Prostate gland (tissue), 2 donors: Measurements from ENCODE around the gene EPS8. TPM values are rescaled to one million over a fixed set of nuclear protein-coding genes. Genes with fewer than 3 reads are reported as not detected.

ENCODE experiments used
- DNase-seq: peaks from one replicate; pipeline ENCODE4 v3.0.0-alpha.2; 2019; ENCODE audit warnings: low spot score
- H3K27ac ChIP-seq, 2 donors: fragments of 200-600 bp; sonication (generic); 2 replicates each; pipeline ENCODE4 v1.5.1; 2017 to 2019
- H3K27me3 ChIP-seq: fragments of 200-600 bp; sonication (generic); replicated peaks from 2 replicates; pipeline ENCODE4 v1.5.1; 2019; ENCODE audit not compliant: insufficient read depth
- H3K36me3 ChIP-seq, 2 donors: fragments of 200-600 bp; sonication (generic); 1 replicate in 1 of 2; 2 replicates in 1 of 2; pipeline versions ENCODE4 v1.5.1 to v1.8.1; 2017 to 2019
- H3K4me1 ChIP-seq: fragments of 200-600 bp; sonication (generic); replicated peaks from 2 replicates; pipeline ENCODE4 v1.5.1; 2019
- H3K4me3 ChIP-seq, 2 donors: fragments of 200-600 bp; sonication (generic); 2 replicates each; pipeline ENCODE4 v1.5.1; 2017 to 2019
- H3K9me3 ChIP-seq: fragments of 200-600 bp; sonication (generic); 2 replicates; pipeline ENCODE4 v1.5.1; 2017
- POLR2A ChIP-seq: fragments of 450-650 bp; IDR thresholded peaks from one replicate; pipeline ENCODE4 v1.6.1; 2016; ENCODE audit warnings: antibody characterized with exemption, mild to moderate bottlenecking
- POLR2AphosphoS5 ChIP-seq: sonication (generic); formaldehyde crosslinking; IDR thresholded peaks from one replicate; pipeline ENCODE4 v1.6.1; 2017; ENCODE audit warnings: antibody characterized with exemption
- WGBS: methylation state at CpG from one replicate; pipeline ENCODE4 v1.1.5; 2018; 5-methylcytosine and 5-hydroxymethylcytosine counted together
- intact Hi-C: fragments of 100-400 bp; cut with DNase I; formaldehyde crosslinking; loops from one replicate; pipeline ENCODE4 v1.14.2; 2022
- total RNA-seq, 2 donors: library from RNA; depleted of rRNA; stranded (reverse); fragments of >200 nt; gene quantifications; one replicate each; pipeline ENCODE4 v1.1.0, GENCODE V29; 2016
- TF ChIP-seq, protein P1 (sequence below), 4 experiments: fragments of 200-600 bp in 2 of 4; fragments of 450-650 bp in 2 of 4; sonication (generic) in 2 of 4; IDR thresholded peaks; 1 replicate in 3 of 4; 2 replicates in 1 of 4; pipeline ENCODE4 v1.5.1; 2016 to 2019; ENCODE audit warnings: antibody characterized with exemption in 4 of 4, mild to moderate bottlenecking in 2 of 4, moderate library complexity in 2 of 4

The EPS8 gene
- total RNA-seq, 2 donors from 2014 or later = 47.5 to 67.4 TPM

DNA sequence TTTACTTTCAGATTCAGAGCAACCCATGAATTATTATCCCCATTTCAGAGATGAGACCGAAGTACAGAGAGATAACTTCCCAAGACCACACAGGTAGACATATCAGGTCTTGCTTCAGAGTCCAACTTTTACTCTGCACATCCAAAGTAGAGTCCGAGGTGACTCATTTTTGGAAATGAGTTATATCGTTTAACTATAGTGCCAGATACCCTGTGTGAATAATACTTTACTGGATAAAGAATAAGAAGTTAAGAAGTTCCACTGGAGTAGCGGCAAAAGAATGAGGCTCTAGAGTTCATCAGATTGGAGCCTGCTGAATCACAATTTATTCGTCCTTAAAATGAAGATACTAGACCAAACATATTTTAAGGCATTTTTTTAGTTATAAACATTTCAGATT lies 124.7 kb downstream of the EPS8 start:
- Histone ChIP-seq H3K27me3 (no peaks in the 10 kb centered on the region), H3K4me3 (no peak overlapping the region), H3K9me3 (no peaks in the 10 kb centered on the region), H3K27ac (no peak overlapping the region), H3K36me3 (no peaks in the 10 kb centered on the region), H3K4me1 (no peaks in the 10 kb centered on the region)
- TF ChIP-seq, protein P1, sequence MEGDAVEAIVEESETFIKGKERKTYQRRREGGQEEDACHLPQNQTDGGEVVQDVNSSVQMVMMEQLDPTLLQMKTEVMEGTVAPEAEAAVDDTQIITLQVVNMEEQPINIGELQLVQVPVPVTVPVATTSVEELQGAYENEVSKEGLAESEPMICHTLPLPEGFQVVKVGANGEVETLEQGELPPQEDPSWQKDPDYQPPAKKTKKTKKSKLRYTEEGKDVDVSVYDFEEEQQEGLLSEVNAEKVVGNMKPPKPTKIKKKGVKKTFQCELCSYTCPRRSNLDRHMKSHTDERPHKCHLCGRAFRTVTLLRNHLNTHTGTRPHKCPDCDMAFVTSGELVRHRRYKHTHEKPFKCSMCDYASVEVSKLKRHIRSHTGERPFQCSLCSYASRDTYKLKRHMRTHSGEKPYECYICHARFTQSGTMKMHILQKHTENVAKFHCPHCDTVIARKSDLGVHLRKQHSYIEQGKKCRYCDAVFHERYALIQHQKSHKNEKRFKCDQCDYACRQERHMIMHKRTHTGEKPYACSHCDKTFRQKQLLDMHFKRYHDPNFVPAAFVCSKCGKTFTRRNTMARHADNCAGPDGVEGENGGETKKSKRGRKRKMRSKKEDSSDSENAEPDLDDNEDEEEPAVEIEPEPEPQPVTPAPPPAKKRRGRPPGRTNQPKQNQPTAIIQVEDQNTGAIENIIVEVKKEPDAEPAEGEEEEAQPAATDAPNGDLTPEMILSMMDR (IDR thresholded peaks at IDR 0.05) = no peak
- TF ChIP-seq POLR2AphosphoS5 (no peak), POLR2A (no peak)
- intact Hi-C loops = no loop called here
- DNase-seq = no peak
- 92% methylated on average over 5 of the region's 5 CpGs for WGBS

DNA sequence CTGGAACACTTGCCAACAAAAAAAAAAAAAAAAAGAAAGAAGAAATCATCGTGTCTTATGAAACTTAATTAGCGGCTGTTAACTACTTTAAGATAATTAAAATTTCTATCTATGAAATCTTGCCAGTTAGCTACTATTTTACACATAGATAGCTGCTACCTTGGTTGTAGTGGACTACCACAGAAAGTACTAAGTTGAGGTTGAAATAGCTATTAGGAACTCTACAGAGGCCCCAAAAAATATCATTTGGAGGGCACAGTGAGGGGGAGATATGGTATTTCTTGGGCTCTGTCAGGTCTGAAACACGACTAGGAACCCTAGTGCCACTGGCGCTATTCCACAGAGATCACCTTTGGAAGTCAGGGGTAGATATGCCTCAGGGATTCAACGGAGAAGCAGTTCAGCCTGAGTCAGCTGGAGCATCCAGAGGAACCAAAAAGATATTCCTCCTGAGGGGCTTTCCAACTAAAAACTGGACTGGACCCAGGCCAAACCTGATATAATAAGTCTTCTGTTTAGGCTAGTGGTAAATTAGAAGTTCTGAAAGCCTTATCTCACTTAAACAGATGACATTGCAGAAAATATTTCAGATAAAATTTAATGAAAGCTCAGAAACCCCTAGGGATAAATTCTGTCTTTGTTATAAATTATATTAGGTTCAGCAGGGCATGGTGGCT lies 126.1 kb downstream of the EPS8 start:
- DNase-seq = no peak
- Histone ChIP-seq H3K9me3 (no peaks in the 10 kb centered on the region), H3K27ac (no peak overlapping the region), H3K36me3 (no peaks in the 10 kb centered on the region), H3K4me3 (no peak overlapping the region), H3K4me1 (no peaks in the 10 kb centered on the region), H3K27me3 (no peaks in the 10 kb centered on the region)
- intact Hi-C loops = no loop called here
- TF ChIP-seq, protein P1 (IDR thresholded peaks at IDR 0.05) = no peak
- no peak for TF ChIP-seq POLR2AphosphoS5
- no peak for TF ChIP-seq POLR2A
- WGBS = 92% methylated on average over 5 of the region's 5 CpGs

DNA sequence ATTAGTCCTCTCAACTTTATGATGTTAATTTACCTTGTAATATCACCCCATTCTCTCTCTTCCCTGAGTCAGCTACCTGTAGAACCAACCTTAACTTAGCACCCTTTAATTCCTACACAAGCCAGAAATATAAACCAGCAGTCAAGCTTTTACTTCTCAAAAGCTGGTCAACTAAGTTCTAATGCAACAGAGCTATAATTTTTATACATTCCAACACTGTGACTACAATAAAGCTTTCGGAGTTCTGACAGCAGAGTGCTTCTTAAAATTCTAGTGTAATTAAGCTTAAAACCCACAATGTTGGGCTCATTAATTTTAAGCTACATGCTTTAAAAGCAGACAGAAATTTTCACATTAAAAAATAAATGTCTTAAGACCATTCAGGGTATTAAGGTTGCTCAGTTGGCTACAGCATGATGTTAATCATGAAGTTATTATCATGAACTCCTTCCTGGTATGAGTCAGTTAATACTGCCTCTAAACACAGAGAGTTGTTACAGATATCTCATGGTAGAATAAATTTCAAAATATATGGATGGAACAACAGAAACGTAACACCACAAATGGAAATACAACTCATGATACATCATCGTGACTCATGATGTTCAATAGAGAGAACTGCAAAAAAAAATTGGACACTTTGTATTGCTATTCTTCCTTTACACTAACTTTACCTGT lies 126.7 kb downstream of the EPS8 start:
- no peaks in the 10 kb centered on the region for H3K4me1 ChIP-seq
- H3K9me3 ChIP-seq = no peaks in the 10 kb centered on the region
- TF ChIP-seq, protein P1 (IDR thresholded peaks at IDR 0.05) = no peak
- TF ChIP-seq POLR2AphosphoS5 = no peak
- no peak for TF ChIP-seq POLR2A
- WGBS = 92% methylated on average over 3 of the region's 3 CpGs
- no peaks in the 10 kb centered on the region for H3K27me3 ChIP-seq
- H3K27ac ChIP-seq = no peak overlapping the region
- no peaks in the 10 kb centered on the region for H3K36me3 ChIP-seq
- H3K4me3 ChIP-seq = no peak overlapping the region
- intact Hi-C loops = no loop called here
- DNase-seq = no peak

DNA sequence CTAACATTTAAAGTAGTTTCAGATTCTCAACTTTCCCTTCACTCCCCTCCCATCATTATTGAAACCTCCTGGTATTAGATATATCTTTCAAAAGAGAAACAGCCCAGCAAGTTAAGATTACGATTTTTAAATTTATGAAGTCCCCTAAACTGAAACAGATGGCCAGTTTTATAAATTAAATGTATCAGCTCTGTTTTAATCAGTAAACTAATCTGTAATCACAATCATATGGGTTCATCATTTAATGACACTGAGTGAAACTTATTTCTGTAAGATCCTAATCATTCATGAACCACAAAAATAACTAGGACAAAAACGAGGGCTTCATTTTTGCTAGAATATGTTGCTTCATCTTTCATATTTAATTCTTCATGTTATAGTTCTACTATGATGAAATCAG lies 137.8 kb downstream of the EPS8 start:
- intact Hi-C loops = no loop called here
- H3K4me3 ChIP-seq = no peak overlapping the region
- H3K27ac ChIP-seq = no peak overlapping the region
- DNase-seq = no peak
- no peaks in the 10 kb centered on the region for H3K9me3 ChIP-seq
- H3K4me1 ChIP-seq = no peaks in the 10 kb centered on the region
- no peaks in the 10 kb centered on the region for H3K36me3 ChIP-seq
- TF ChIP-seq POLR2A = no peak
- no peak for TF ChIP-seq POLR2AphosphoS5
- TF ChIP-seq, protein P1 (IDR thresholded peaks at IDR 0.05) = no peak
- no peaks in the 10 kb centered on the region for H3K27me3 ChIP-seq
- 67% methylated on average over 2 of the region's 2 CpGs for WGBS
